HG03060 (cell line): ENCODE measurements around the gene SLC12A7.

Source experiments
- ATAC-seq: cut with Tn5 transposase; IDR thresholded peaks from one replicate; pipeline ENCODE4 v1.9.1; 2021; ENCODE audit warnings: low read depth, moderate number of reproducible peaks; ENCODE audit not compliant: unreplicated experiment

The SLC12A7 gene

GRCh38 chr5:1141834-1142233, 30.0 kb upstream of the SLC12A7 start:
- no peak for ATAC-seq

- no peak for ATAC-seq
Observed at GRCh38 chr5:1140818-1141189, 28.9 kb upstream of the SLC12A7 start.

- no peak for ATAC-seq
Observed at GRCh38 chr5:1140171-1140817, 28.4 kb upstream of the SLC12A7 start.

GRCh38 chr5:1139331-1140170, 27.7 kb upstream of the SLC12A7 start:
- no peak for ATAC-seq

GRCh38 chr5:1138445-1139245, 26.8 kb upstream of the SLC12A7 start:
- no peak for ATAC-seq

- ATAC-seq = no peak
Observed at GRCh38 chr5:1137567-1138444, 25.9 kb upstream of the SLC12A7 start.

GRCh38 chr5:1136814-1137213, 25.0 kb upstream of the SLC12A7 start:
- no peak for ATAC-seq

GRCh38 chr5:1135696-1136525, 24.0 kb upstream of the SLC12A7 start:
- no peak for ATAC-seq

- peak; percentile 47 for ATAC-seq
Observed at GRCh38 chr5:1134478-1134877, 22.6 kb upstream of the SLC12A7 start.

GRCh38 chr5:1133510-1134201, 21.8 kb upstream of the SLC12A7 start:
- ATAC-seq = no peak

- ATAC-seq = no peak
Observed at GRCh38 chr5:1133108-1133507, 21.2 kb upstream of the SLC12A7 start.

GRCh38 chr5:1132570-1132969, 20.7 kb upstream of the SLC12A7 start:
- ATAC-seq = no peak

- ATAC-seq = no peak
Observed at GRCh38 chr5:1131726-1132125, 19.9 kb upstream of the SLC12A7 start.

GRCh38 chr5:1131191-1131621, 19.3 kb upstream of the SLC12A7 start:
- ATAC-seq = no peak

- ATAC-seq = no peak
Observed at GRCh38 chr5:1130218-1130946, 18.5 kb upstream of the SLC12A7 start.

- ATAC-seq = no peak
Observed at GRCh38 chr5:1129711-1130055, 17.8 kb upstream of the SLC12A7 start.

GRCh38 chr5:1128977-1129710, 17.3 kb upstream of the SLC12A7 start:
- no peak for ATAC-seq
